Liver (tissue), 9 donors: ENCODE measurements around the gene OMP. TPM values are rescaled to one million over a fixed set of nuclear protein-coding genes. Genes with fewer than 3 reads are reported as not detected.

ENCODE experiments used
- DNase-seq: peaks from one replicate; pipeline ENCODE4 v3.0.0-alpha.2; 2017; ENCODE audit warnings: low spot score
- H3K27ac ChIP-seq, 2 donors: one replicate each; pipeline ENCODE4 v1.7.0; 2013; ENCODE audit warnings: inconsistent platforms in 2 of 2, low read length in 2 of 2, control low read depth in 1 of 2, low read depth in 1 of 2, mild to moderate bottlenecking in 1 of 2
- H3K27me3 ChIP-seq, 4 donors: one replicate each; pipeline versions ENCODE4 v1.6.1 to v1.7.0; 2013; ENCODE audit warnings: low read length in 3 of 4, inconsistent platforms in 1 of 4, mild to moderate bottlenecking in 1 of 4, moderate library complexity in 1 of 4; ENCODE audit not compliant: control insufficient read depth in 4 of 4, insufficient read depth in 4 of 4
- H3K36me3 ChIP-seq, 4 donors: one replicate each; pipeline versions ENCODE4 v1.6.1 to v1.7.0; 2013; ENCODE audit warnings: low read length in 3 of 4, mild to moderate bottlenecking in 3 of 4, low read depth in 1 of 4, moderate library complexity in 1 of 4; ENCODE audit not compliant: control insufficient read depth in 4 of 4, insufficient read depth in 3 of 4
- H3K4me1 ChIP-seq, 4 donors: one replicate each; pipeline versions ENCODE4 v1.6.1 to v1.7.0; 2013; ENCODE audit warnings: low read length in 3 of 4, mild to moderate bottlenecking in 3 of 4, moderate library complexity in 1 of 4; ENCODE audit not compliant: control insufficient read depth in 4 of 4, insufficient read depth in 4 of 4
- H3K4me3 ChIP-seq, 3 donors: one replicate each; pipeline versions ENCODE4 v1.6.1 to v1.7.0; 2013; ENCODE audit warnings: low read length in 3 of 3, control low read depth in 1 of 3, low read depth in 1 of 3, mild to moderate bottlenecking in 1 of 3
- H3K9ac ChIP-seq, 2 donors: one replicate each; pipeline ENCODE4 v1.7.0; 2013; ENCODE audit warnings: low read length in 2 of 2, mild to moderate bottlenecking in 2 of 2, moderate library complexity in 2 of 2, control low read depth in 1 of 2, low read depth in 1 of 2
- H3K9me3 ChIP-seq, 4 donors: one replicate each; pipeline versions ENCODE4 v1.6.1 to v1.7.0; 2013; ENCODE audit warnings: low read length in 3 of 4; ENCODE audit not compliant: control insufficient read depth in 4 of 4
- ATF3 ChIP-seq: IDR thresholded peaks from 2 replicates; pipeline ENCODE4 v1.6.1; 2016; ENCODE audit warnings: antibody characterized with exemption
- CTCF ChIP-seq: fragments of 150-350 bp; IDR thresholded peaks from 2 replicates; pipeline ENCODE4 v1.5.1; 2017; ENCODE audit warnings: improper control_type of control experiment, low read depth, low read length; ENCODE audit not compliant: missing input control
- FOXA1 ChIP-seq: IDR thresholded peaks from 2 replicates; pipeline ENCODE4 v1.6.1; 2016; ENCODE audit warnings: antibody characterized with exemption
- FOXA2 ChIP-seq: IDR thresholded peaks from 2 replicates; pipeline ENCODE4 v1.6.1; 2016; ENCODE audit warnings: antibody characterized with exemption
- GABPA ChIP-seq, 2 donors: IDR thresholded peaks in 1 of 2; conservative IDR thresholded peaks in 1 of 2; 2 replicates each; pipeline ENCODE4 v1.6.1; 2016; ENCODE audit warnings: antibody characterized with exemption in 2 of 2, mild to moderate bottlenecking in 1 of 2, moderate library complexity in 1 of 2
- HNF4A ChIP-seq, 2 donors: conservative IDR thresholded peaks; 2 replicates each; pipeline ENCODE4 v1.6.1; 2016; ENCODE audit warnings: antibody characterized with exemption in 2 of 2, mild to moderate bottlenecking in 2 of 2
- HNF4G ChIP-seq: IDR thresholded peaks from 2 replicates; pipeline ENCODE4 v1.6.1; 2016; ENCODE audit warnings: antibody characterized with exemption
- MAX ChIP-seq: IDR thresholded peaks from 2 replicates; pipeline ENCODE4 v1.6.1; 2016; ENCODE audit warnings: antibody characterized with exemption
- NR2F2 ChIP-seq: IDR thresholded peaks from 2 replicates; pipeline ENCODE4 v1.6.1; 2016; ENCODE audit warnings: antibody characterized with exemption
- RAD21 ChIP-seq, 2 donors: IDR thresholded peaks; 2 replicates each; pipeline ENCODE4 v1.6.1; 2016; ENCODE audit warnings: antibody characterized with exemption in 2 of 2, mild to moderate bottlenecking in 2 of 2
- REST ChIP-seq: IDR thresholded peaks from 2 replicates; pipeline ENCODE4 v1.6.1; 2016; ENCODE audit warnings: antibody characterized with exemption, mild to moderate bottlenecking
- RXRA ChIP-seq, 2 donors: IDR thresholded peaks; 2 replicates each; pipeline ENCODE4 v1.6.1; 2017 to 2018; ENCODE audit warnings: antibody characterized with exemption in 2 of 2, mild to moderate bottlenecking in 1 of 2
- SP1 ChIP-seq: IDR thresholded peaks from 2 replicates; pipeline ENCODE4 v1.6.1; 2018; ENCODE audit warnings: antibody characterized with exemption, mild to moderate bottlenecking
- TAF1 ChIP-seq: conservative IDR thresholded peaks from 2 replicates; pipeline ENCODE4 v1.6.1; 2016; ENCODE audit warnings: antibody characterized with exemption, mild to moderate bottlenecking
- YY1 ChIP-seq: IDR thresholded peaks from 2 replicates; pipeline ENCODE4 v1.6.1; 2016; ENCODE audit warnings: antibody characterized with exemption, mild to moderate bottlenecking
- WGBS: extraction: QIAGEN DNeasy Blood & Tissue Kit; methylation state at CpG from one replicate; pipeline ENCODE4 v1.1.7; 2013; 5-methylcytosine and 5-hydroxymethylcytosine counted together
- polyA plus RNA-seq, 2 donors: library from polyadenylated mRNA; stranded (reverse) in 1 of 2; unstranded in 1 of 2; fragments of 200-250 nt in 1 of 2; fragments of >200 nt in 1 of 2; fragmentation: Nextera tagmentation in 1 of 2; extraction: Ambion mirVana in 1 of 2; gene quantifications; one replicate each; pipeline versions ENCODE4 v1.2.1 to v1.2.3, GENCODE V29; 2013 to 2015
- total RNA-seq, 2 donors: library from RNA; depleted of rRNA; stranded (reverse); fragments of >200 nt; gene quantifications; one replicate each; pipeline ENCODE4 v1.2.3, GENCODE V29; 2014
- donor health status: healthy.
- donor health status: healthy.
- donor health status: healthy.
- donor health status: healthy.
- donor health status: healthy.

The OMP gene
- total and polyA plus RNA-seq, 4 donors, result 0.24 to 0.75 (median 0.65) TPM; not detected in 1

- WGBS, result 54% methylated on average over 12 of the region's 12 CpGs
- H3K27ac ChIP-seq, result peak overlapping the region in 1 of 2 donors; percentile 1
- TF ChIP-seq SP1, result peak; percentile 40
- no peak for TF ChIP-seq FOXA1
- peak; percentile 53 for TF ChIP-seq HNF4G
- TF ChIP-seq NR2F2, result no peak
- TF ChIP-seq HNF4A (conservative IDR thresholded peaks at IDR 0.05), result peak; percentile 87 to 96
- TF ChIP-seq GABPA (IDR thresholded peaks at IDR 0.05 in 1 of 2, conservative IDR thresholded peaks at IDR 0.05 in 1 of 2), result no peak
- TF ChIP-seq YY1, result no peak
- no peak for TF ChIP-seq RAD21 (IDR thresholded peaks at IDR 0.05)
- TF ChIP-seq FOXA2, result no peak
- TF ChIP-seq REST, result peak; percentile 97
- no peak for TF ChIP-seq CTCF
- no peak for TF ChIP-seq ATF3
- peak; percentile 35 for TF ChIP-seq MAX
- TF ChIP-seq RXRA (IDR thresholded peaks at IDR 0.05), result peak; percentile 55 to 87
- no peak for TF ChIP-seq TAF1
Observed at GRCh38 chr11:77136784-77137420, 34.3 kb downstream of the OMP start.

GRCh38 chr11:77137421-77137820 lies 34.8 kb downstream of the OMP start:
- Histone ChIP-seq H3K27me3 (no peaks in the 10 kb centered on the region), H3K27ac (no peak overlapping the region), H3K4me3 (no peak overlapping the region), H3K9me3 (no peaks in the 10 kb centered on the region), H3K4me1 (peaks cover 2 to 15% (median 10%) of the 10 kb centered on the region in 4 donors), H3K9ac (no peak overlapping the region), H3K36me3 (no peaks in the 10 kb centered on the region)
- DNase-seq, result no peak
- WGBS, result 81% methylated on average over 11 of the region's 11 CpGs
- TF ChIP-seq HNF4A (conservative IDR thresholded peaks at IDR 0.05) (no peak), HNF4G (no peak)

More at GRCh38 chr11:77136784-77137420, 34.3 kb downstream of the OMP start:
- H3K4me3 ChIP-seq, result no peak overlapping the region
- no peaks in the 10 kb centered on the region for H3K9me3 ChIP-seq
- DNase-seq, result no peak
- no peaks in the 10 kb centered on the region for H3K36me3 ChIP-seq
- H3K4me1 ChIP-seq, result peaks cover 6 to 20% (median 13%) of the 10 kb centered on the region in 4 donors
- no peaks in the 10 kb centered on the region for H3K27me3 ChIP-seq
- H3K9ac ChIP-seq, result no peak overlapping the region
